Measurements from ENCODE around the gene PEDS1.
"Not testable (repeated sequence)": the region's sequence is repeated elsewhere in the genome, so short reads cannot be mapped to it uniquely, and the experiment has no call there.

Gene PEDS1

GRCh38 chr20:50153500-50154377 lies at the start of gene PEDS1:
Gene PEDS1 (minus strand): TSS chr20:50153723. CDS start chr20:50153637, 86 bp downstream.
- DNase-seq (ENCODE audit: low read depth in 3 of 3) = peak; percentile 55 to 65 (median 57)

- DNase-seq (ENCODE audit: low read depth in 3 of 3) = no peak
These were observed 49.2 kb upstream of the PEDS1 start for GRCh38 chr20:50202677-50203076.

- DNase-seq (ENCODE audit: low read depth in 3 of 3) = not testable (repeated sequence)
These were observed 48.2 kb upstream of the PEDS1 start for GRCh38 chr20:50201710-50202109.

GRCh38 chr20:50200482-50201104 lies 47.1 kb upstream of the PEDS1 start:
- no peak for DNase-seq (ENCODE audit: low read depth in 3 of 3)

- no peak for DNase-seq (ENCODE audit: low read depth in 3 of 3)
These were observed 46.2 kb upstream of the PEDS1 start for GRCh38 chr20:50199703-50200102.

- DNase-seq (ENCODE audit: low read depth in 3 of 3) = no peak
These were observed 45.2 kb upstream of the PEDS1 start for GRCh38 chr20:50198716-50199115.

- no peak for DNase-seq (ENCODE audit: low read depth in 3 of 3)
These were observed 44.7 kb upstream of the PEDS1 start for GRCh38 chr20:50198180-50198666.

GRCh38 chr20:50197463-50198179 lies 44.1 kb upstream of the PEDS1 start:
- no peak for DNase-seq (ENCODE audit: low read depth in 3 of 3)

GRCh38 chr20:50196896-50197295 lies 43.4 kb upstream of the PEDS1 start:
- DNase-seq (ENCODE audit: low read depth in 3 of 3) = no peak

- DNase-seq (ENCODE audit: low read depth in 3 of 3) = no peak
These were observed 42.7 kb upstream of the PEDS1 start for GRCh38 chr20:50196248-50196647.

GRCh38 chr20:50195524-50196120 lies 42.1 kb upstream of the PEDS1 start:
- DNase-seq (ENCODE audit: low read depth in 3 of 3) = no peak

- no peak for DNase-seq (ENCODE audit: low read depth in 3 of 3)
These were observed 41.5 kb upstream of the PEDS1 start for GRCh38 chr20:50194831-50195523.

GRCh38 chr20:50194422-50194830 lies 40.9 kb upstream of the PEDS1 start:
- DNase-seq (ENCODE audit: low read depth in 3 of 3) = no peak

- no peak for DNase-seq (ENCODE audit: low read depth in 3 of 3)
These were observed 40.4 kb upstream of the PEDS1 start for GRCh38 chr20:50193836-50194421.

- no peak for DNase-seq (ENCODE audit: low read depth in 3 of 3)
These were observed 39.8 kb upstream of the PEDS1 start for GRCh38 chr20:50193199-50193835.

GRCh38 chr20:50192364-50193198 lies 39.1 kb upstream of the PEDS1 start:
- DNase-seq (ENCODE audit: low read depth in 3 of 3) = peak in 2 of 3 experiments; percentile 72 to 75

GRCh38 chr20:50191544-50192363 lies 38.2 kb upstream of the PEDS1 start:
- peak in 2 of 3 experiments; percentile 43 to 58 for DNase-seq (ENCODE audit: low read depth in 3 of 3)

GRCh38 chr20:50191065-50191543 lies 37.6 kb upstream of the PEDS1 start:
- peak in 2 of 3 experiments; percentile 52 to 53 for DNase-seq (ENCODE audit: low read depth in 3 of 3)
